ENCODE data around the gene WWOX.

The WWOX gene

DNA sequence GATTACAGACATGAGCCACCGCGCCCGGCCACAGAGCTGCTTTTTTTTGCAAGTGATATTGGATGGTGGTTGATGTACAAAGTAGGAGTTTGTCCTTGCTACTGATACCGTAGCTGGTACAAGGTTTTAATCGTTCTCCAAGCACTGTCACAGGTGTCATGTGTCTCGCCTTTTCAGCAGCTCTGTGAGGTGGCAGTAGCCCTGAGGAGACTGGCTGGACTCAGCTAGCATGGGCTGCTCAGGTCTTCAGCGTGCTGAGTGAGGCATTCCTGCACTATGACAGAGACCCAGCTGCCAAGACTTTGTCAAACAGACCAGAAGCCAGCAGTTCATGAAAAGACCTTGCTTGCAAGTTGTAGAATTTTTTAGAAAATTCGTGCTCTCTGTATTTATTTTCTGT lies 7.2 kb downstream of the WWOX start:
- DNase-seq = no peak

DNA sequence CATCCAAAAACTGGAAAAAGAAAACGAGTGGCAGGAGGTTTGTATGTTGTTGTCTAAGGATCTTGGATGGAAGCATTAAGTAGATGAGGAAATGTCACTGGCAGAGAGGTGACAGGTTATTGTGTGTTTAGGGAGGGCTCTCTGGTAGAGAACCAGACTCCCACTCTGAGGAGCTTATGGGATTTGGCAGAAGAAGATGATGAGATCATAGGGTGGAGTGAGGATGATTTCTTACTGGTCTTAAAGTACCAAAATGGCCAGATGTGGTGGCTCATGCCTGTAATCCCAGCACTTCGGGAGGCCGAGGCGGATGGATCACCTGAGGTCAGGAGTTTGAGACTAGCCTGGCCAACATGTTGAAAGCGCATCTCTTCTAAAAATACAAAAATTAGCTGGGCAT lies 9.0 kb downstream of the WWOX start:
- DNase-seq = no peak

DNA sequence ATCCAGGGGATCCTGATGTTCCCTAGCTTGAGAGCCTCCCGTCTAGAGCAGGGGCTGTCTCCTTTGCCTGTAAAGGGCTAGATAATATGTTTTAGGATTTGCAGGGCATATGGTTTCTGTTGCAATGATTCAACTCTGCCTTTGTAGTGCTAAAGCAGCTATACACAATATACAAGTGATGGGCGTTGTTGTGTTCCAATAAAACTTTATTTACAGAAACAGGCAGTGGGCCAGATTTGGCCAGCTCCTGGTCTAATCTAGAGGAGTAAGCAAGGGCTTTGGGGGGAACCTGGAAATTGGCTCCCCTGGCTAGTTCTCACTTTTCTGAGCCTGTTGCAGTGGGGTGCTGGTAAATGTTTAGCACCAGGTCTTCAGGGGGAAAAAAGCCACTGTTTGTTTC lies 13.8 kb downstream of the WWOX start:
- no peak for DNase-seq

DNA sequence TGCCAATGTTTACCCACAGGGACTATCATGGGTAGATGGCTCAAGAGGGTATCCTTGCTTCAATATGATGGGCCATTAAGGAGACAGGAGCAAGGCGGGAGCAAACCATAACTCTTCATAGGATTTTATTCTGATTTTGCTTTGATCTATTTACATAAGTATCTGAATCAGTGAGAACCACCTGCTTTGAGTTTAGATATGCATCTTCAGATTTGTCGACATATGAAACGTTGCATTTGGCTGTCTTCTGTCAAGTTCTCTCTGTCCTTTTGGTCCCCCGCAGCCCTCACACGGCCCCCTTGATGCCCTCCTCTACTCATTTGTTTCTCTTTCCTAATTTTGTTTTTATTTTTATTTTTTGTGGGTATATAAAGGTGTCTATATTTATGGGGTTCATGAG lies 16.2 kb downstream of the WWOX start:
- no peak for DNase-seq

DNA sequence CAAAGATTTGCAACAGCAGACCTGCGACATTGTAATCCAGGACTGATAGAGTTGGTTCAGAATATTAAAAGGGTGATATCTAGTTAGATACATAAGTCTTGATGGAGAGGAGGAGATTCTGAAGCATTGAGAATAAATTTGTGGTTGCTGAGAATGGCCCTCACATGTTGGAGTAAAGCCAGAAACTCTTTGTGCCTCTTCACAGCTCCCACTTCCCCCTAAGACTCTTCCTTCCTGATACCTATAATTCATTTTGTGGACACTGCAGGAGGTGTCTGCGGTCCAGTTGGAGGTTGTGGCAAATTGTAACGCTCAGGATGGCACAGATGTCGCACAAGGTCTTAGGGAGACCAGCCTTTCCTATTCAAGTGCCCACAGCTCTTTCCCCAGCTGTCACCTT lies 17.5 kb downstream of the WWOX start:
- DNase-seq = no peak

DNA sequence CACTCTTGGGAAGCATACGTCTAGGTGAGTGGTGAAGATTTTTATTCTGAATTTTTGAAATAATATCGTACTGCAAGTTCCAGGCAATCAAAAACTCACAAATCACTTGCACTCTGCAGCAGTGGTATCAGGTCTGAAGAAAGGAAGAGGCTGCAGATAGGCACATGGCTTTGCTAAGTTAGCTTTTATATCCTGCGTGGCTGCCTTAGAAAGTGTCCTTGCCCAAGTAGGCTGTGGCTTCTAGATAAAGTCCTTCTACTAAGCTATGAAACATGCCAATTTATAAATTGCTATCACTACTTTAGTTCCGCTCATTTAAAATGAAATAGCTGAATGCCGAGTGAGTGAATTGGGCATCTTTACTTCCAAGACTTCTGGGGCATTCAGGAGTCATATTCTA lies 17.9 kb downstream of the WWOX start:
- no peak for DNase-seq

DNA sequence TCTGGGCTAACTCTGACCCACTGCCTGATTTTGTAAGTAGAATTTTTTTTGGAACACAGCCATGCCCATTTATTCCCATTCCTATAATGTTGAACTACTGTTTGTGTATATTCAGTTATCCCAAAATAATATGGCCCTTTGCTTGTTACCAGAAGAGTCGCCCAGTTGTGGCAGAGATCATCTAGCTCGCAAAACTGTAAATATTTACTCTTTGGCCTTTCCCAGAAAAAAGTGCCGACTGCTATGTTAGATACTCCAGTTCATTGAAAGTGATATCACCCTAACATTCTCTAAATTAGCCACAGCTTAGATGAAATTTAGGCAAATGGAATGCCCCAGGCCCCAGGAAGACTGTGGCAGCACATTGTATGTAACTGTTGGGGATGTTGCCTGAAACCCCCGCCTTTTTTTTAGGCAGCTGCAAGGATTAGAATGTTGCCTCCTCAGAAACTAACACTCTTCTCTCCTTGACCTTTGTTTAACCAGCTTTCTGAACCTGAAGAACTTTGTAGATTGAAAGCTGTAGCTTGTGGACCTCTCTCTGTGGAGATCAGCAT lies 19.1 kb downstream of the WWOX start:
- DNase-seq = no peak

DNA sequence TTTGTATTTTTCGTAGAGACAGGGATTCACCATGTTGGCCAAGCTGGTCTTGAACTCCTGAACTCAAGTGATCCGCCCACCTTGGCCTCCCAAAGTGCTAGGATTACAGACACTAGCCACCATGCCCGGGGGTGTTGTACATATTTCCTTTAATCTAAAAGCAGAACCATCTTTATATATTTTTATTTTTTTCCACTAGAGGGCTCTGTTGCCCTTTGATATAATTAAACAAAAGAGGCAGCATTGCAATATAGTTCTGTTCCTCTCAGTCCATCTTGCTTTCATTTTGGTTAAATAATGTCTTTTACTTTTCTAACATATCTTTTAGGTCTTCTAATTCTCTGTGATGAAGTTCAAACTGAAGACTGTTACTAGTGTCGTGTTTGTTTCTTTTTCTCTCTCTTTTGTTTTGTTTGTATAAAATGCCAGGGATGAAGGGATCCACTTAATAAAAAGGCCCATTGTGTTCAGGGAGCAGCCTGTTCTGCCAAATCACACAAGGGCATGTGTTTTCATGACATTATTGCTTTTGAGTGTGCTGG lies 23.4 kb downstream of the WWOX start:
- DNase-seq = no peak

DNA sequence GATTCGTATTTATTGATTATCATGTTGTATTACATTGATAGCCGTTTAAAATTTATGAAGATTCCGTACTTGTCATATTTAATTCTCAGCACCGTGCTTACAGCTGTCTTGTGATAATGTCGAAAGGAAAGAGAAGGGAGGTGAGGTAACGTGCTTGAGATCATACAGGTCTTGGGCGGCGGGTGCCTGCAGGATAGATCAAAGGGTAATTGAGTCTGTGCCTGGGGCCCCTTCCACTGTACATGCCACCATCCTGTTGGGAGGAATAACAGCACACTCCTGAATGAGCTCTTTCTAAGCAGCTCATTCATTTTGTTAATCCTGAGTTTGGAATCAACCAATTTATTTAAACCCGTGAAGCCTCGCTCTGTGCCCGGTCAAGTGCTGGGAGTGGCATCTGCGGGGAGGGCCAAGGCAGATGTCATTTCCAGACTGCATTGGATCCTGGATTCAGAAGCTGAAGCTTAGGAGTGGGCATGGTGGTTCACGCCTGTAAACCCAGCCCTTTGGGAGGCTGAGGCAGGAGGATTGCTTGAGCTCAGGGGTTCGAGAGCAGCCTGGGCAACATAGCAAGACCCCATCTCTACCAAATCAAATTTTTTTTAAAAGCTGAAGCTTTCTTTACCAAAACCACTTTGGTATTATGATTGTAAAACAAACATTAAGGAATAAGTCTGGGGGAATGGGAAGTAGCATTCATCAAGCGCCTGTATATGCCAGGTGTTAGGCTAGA lies 25.8 kb downstream of the WWOX start:
- DNase-seq = no peak

DNA sequence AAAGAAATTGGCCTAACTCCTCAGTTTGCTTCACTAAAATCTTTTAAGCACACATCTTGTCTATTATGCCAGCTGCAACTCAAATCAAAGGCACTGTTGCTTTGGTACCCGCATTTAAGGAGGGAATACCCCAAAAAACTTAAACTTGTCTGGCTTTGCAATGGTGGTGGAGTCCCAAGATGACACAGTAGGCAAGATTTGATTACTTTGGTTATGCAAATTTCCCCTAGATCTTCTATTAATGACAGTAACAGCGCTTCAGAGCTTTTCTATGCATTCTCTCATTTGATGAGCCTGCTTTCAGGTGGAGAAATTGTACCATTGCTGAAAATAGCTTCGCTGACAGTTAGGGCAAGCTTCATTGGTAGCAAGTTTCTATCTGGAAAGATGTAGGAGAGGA lies 27.2 kb downstream of the WWOX start:
- DNase-seq = no peak

DNA sequence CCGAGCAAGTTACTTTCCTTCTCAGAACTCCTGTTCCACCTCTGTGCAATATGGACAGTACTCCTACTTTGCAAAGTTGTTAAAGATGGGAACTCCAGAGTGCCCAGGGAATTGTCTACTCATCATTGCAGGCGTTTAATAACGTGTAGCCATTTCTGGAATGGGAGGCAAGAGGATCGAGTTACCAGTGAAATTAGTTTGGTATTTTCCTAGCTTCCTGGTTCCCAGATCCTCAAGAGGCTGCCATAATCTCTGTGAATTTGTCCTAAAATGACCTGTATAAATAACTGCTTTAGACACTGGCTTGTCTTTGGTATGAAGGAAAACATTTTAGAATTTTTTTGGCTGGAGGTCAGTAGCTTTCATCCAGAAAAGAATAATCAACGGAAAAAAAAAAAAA lies 27.7 kb downstream of the WWOX start:
- no peak for DNase-seq

DNA sequence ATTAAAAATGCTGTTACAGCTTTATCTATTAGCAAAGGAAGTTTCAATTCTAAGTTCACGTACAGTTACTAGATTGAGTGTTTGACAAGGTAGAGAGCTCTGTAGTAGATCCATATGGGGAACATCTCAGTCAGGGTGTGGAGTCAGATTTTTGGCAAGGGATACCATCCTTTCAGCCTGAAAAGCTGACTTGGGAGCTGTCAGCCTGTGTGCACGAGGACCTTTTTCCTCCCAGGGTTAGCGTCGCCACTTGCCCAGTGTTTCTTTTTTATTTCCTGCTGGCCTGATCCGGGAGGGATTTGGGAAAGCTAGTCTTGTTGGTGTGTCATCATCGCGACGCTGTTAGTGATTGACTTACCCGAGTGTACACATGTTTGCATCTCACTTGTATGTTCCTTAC lies 29.5 kb downstream of the WWOX start:
- no peak for DNase-seq

DNA sequence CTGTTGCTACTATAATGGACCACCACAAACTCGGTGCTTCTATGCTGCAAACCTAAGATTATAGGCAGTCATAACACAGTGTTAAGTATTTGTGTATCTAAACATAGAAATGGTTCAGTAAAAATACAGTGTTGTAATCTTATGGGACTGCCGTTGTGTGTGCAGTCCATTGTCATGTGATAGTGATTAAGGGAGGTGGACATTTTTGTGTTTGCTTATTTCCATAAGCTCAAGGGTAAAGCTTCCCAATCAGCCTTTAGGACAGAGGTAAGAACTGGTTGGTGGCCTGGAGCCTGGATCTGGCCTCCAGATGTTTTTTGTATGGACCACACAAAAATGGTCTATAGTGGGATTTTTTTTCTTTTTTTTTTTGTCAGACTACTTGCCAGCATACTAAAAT lies 29.9 kb downstream of the WWOX start:
- DNase-seq = no peak

DNA sequence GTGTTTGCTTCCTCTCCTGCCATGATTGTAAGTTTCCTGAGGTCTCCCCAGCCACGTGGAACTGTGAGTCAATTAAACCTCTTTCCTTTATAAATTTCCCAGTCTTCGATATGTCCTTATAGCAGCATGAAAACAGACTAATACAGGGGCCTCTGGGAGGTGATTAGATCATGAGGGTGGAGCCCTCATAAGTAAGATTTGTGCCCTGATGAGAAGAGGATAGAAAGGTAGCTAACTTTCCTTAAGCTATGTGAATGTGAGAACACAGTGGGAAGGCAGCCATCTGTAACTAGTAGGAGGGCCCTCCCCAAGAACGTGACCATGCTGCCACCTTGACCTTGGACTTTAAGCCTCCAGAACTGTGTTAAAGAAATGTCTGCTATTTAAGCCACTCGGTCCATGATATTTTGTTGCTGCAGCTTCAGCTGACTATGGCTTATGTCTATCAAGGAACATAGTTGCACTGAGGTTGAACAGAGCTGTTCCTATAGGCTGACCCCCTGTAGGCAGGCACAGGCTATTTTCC lies 30.7 kb downstream of the WWOX start:
- no peak for DNase-seq

DNA sequence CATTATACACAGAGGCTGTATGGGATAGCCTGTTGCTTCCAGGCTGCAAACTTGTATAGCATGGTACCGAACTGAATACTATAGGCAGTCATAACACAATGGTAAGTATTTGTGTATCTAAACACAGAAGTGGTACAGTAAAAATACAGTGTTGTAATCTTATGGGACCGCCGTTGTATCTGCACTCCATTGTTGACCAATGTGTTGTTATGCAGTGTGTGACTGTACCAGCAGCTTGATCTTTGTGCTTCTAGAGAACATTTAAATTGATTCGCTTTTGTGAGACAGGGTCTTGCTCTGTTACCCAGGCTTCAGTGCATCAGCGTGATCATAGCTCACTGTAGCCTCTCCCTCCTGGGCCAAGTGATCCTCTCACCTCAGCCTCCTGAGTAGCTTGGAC lies 31.5 kb downstream of the WWOX start:
- DNase-seq = no peak

DNA sequence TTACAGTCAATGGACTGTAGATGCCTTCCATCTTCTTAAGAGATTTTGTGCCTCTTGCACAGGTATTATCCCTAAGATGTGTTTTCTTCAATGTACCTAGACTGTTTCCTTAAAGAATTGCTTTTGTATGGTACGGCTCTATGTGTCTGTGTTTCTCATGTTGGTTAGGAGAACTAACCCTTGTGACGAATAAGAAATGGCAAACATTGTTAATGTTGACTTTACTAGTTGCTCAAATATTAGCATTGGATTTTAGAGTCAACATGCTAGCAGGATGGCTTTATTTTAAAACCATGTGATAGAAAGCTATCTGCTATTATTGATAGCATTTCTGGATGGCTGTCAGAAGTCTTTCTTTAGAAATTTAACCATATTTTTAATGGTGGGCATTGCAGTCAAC lies 34.5 kb downstream of the WWOX start:
- DNase-seq = no peak

DNA sequence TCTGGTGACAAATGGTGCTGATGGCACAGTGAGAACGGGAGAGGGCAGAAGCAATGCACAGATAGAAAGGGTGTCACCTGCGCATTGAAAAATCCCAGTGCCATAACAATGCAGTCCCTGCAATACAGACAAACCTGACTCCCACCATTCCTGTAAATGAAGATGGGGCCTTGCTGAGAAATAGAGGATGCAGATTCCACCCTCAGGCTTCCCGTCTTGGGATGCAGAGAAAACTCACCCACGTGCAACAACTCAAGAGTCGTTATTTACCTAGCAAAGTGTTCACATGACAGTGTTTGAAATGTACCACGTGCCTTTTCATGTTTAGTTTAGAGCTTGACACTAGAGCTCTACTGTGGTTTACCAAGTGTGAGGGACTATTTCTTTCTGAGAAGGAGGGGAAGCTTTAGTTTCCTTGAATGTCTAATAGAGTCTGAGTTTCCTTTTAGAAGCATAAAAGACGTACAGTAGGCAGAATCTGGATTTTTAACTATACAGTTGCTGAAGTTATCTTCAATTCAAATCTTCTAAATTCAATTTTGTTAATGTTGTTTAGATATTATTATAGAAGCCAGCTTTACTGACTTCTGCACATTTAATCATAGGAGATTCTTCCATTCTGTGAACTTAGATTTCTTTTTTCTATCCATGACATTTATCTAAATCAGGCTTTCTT lies 35.6 kb downstream of the WWOX start:
- no peak for DNase-seq

DNA sequence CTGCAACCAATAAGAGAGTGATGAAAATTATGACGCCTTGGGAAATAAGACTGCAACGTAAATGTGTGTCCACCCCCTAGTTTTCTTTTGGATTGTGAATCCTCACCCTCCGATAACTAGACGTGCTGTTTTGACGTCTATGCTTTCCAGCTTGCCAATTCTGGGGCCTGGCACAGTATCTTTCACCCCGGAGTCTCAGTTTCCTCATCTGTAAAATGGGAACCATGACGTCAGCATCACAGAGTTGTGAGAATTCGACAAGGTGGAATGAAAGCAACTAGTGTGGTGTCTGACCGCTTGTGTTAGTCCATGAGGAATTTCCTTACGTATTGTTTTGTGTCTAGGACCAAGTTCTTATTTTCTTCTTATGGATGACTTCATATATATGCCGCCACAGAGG lies 37.7 kb downstream of the WWOX start:
- DNase-seq = no peak

DNA sequence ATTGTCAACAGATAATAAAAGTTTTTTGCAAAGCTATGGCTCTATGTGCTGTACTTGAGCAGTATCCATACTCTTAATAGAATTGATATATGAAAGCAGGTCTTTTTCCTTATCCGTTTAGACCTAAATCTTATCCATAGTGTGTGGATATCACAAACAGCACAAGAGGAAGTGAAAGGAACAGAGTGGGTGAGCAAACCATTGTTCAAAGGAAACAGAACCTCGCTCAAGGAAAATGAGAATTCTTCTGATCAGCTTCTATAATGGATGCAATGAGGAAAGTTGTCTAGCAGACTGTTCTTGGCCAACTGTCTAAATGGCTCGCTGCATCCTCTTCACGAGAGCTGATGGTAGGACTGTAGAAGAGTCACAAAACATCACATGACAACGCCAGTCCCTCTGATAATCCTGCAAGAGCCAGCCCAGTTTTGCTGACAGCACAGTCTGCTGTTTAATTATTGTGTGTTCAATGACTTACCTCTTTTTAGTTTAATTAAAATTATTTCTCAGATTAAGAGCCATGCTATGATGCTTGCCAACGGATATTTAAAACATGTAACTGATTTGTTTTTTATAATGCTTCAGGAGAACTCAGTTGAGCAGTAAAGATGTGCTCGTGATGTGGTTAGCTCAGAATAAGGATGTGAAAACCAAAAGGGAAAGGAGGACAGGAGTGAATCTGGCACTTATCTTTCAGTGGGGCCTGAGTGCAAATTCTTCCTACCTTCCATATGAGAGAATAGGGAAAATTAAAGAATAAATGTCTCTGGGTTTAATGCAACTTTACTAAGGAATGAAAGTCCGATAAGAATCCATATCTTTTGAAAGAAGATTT lies 38.5 kb downstream of the WWOX start:
- DNase-seq = no peak

DNA sequence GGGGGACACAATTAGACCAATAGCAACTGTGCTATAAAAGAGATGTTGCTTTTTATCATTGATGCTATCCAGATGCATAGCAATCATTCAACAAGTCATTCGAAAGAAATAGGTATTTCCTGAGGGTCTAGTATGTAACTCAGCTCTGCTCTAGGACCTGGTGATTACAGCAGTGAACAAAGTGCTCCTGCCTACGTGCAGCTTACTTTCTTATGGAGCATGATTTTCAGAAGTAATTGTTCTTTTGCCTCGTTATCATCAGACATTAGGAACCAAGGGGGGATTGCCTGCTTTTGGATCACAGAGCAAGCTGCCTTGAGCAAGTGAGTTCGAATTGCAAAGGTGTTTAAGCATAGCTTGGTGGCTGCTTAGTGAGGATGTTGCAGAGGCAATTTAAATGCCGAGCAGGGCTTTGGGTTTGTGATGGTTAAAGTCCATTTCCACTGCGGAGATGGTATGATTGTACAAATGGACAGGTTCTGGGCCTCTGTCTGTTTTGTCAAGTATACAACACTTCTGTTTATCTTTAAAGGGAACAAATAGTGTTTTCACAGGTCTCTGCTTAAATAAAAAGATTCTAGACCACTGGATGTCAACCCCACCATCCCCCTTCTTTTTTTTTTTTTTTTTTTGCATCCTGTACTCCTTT lies 41.5 kb downstream of the WWOX start:
- no peak for DNase-seq

DNA sequence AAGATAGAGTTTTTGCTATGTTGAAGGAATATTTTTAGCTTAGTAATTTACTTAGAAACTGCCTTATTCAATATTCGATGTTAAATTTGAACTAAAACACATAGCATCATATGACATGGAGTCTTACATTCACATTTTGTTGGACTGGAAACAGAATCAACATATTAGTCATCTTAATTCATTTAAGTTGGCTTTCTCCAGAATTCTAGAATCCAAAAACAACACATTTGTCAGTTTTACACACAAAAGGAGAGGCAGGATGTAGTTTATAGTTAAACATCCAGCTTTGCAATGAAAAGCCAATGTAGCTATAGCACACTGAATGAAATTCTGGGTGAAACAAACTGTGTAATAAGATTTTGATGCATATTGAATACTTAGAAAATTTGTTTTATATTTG lies 43.3 kb downstream of the WWOX start:
- DNase-seq = no peak

DNA sequence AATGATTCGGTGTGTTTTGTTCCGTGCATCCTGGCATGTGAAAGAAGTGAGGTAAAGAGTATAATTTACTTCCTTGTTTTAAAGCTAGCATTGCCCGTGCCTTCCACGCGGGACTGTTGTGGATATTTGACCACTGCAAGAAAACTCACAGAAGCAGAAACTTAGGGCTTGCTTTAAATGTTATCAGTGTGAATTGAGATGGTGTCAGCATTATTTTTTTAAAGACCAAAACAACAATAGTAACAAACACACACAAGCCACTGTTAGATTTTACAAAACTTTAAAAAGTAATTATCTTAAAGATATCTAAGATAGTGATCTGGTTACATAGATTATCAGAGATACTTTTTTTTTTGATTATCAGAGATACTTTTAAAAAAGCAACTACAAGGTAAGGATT lies 47.4 kb downstream of the WWOX start:
- no peak for DNase-seq

DNA sequence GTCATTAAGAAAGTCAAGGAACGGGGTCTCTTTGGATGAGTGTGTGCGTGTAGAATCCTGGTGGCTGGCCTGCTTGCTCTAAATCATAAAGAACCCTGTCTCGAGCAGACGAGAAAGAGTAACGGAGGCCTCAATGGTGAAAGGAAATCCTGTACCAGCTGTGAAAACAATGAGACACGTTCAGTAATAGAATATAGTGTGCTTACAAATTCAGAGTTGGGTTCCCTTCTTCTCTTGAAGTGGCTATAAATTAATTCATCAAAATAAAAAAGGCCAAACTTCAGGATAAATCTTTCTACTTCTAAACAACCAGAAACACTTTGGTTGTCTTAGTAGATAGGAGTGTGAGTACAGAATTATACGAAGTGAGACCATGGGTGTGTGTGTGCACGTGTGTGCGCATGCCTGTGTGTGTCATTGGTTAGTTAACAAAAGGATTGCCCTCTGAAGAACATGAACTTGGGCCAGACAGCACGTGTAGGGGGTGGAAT lies 48.5 kb downstream of the WWOX start:
- no peak for DNase-seq
